ENCODE measurements around the gene PCDHB11.
"Not testable (repeated sequence)": the region's sequence is repeated elsewhere in the genome, so short reads cannot be mapped to it uniquely, and the experiment has no call there.

PCDHB11 gene

GRCh38 chr5:141199359-141200235, at the start of gene PCDHB11:
Gene PCDHB11 (plus strand): TSS chr5:141199627. CDS start chr5:141199775, 148 bp downstream.
- TF ChIP-seq CTCF (IDR thresholded peaks at IDR 0.05; ENCODE audit: insufficient read depth, low read depth, low read length, missing control alignments) = no peak
- H3K4me3 ChIP-seq (ENCODE audit: low read depth, low read length) = no peak within 1 kb of the TSS
- DNase-seq (ENCODE audit: low read depth) = no peak

- no peak within 1 kb of the TSS for H3K4me3 ChIP-seq (ENCODE audit: low read depth, low read length)
These were observed 49.6 kb upstream of the PCDHB11 start, which contains the start of gene PCDHB6 for GRCh38 chr5:141149812-141150211. Gene PCDHB6 (plus strand): TSS chr5:141150057. CDS start chr5:141150258, 201 bp downstream.

GRCh38 chr5:141150224-141150992, 49.0 kb upstream of the PCDHB11 start:
- TF ChIP-seq CTCF (IDR thresholded peaks at IDR 0.05; ENCODE audit: insufficient read depth, low read depth, low read length, missing control alignments) = no peak
- H3K4me3 ChIP-seq (ENCODE audit: low read depth, low read length) = no peak overlapping the region
- DNase-seq (ENCODE audit: low read depth) = no peak

More at GRCh38 chr5:141149812-141150211, 49.6 kb upstream of the PCDHB11 start, which contains the start of gene PCDHB6:
- TF ChIP-seq CTCF (IDR thresholded peaks at IDR 0.05; ENCODE audit: insufficient read depth, low read depth, low read length, missing control alignments) = no peak
- DNase-seq (ENCODE audit: low read depth) = no peak

- DNase-seq (ENCODE audit: low read depth) = no peak
- TF ChIP-seq CTCF (IDR thresholded peaks at IDR 0.05; ENCODE audit: insufficient read depth, low read depth, low read length, missing control alignments) = no peak
- no peak overlapping the region for H3K4me3 ChIP-seq (ENCODE audit: low read depth, low read length)
These were observed 48.5 kb upstream of the PCDHB11 start for GRCh38 chr5:141150993-141151325.

- H3K4me3 ChIP-seq (ENCODE audit: low read depth, low read length); DNase-seq (ENCODE audit: low read depth): not testable (repeated sequence)
These were observed 47.8 kb upstream of the PCDHB11 start for GRCh38 chr5:141151632-141152031.

- not testable (repeated sequence) for DNase-seq (ENCODE audit: low read depth); H3K4me3 ChIP-seq (ENCODE audit: low read depth, low read length)
These were observed 47.3 kb upstream of the PCDHB11 start for GRCh38 chr5:141152096-141152495.

GRCh38 chr5:141155540-141156374, 43.7 kb upstream of the PCDHB11 start:
- no peak overlapping the region for H3K4me3 ChIP-seq (ENCODE audit: low read depth, low read length)
- DNase-seq (ENCODE audit: low read depth) = no peak
- TF ChIP-seq CTCF (IDR thresholded peaks at IDR 0.05; ENCODE audit: insufficient read depth, low read depth, low read length, missing control alignments) = no peak

GRCh38 chr5:141157356-141157755, 42.1 kb upstream of the PCDHB11 start:
- not testable (repeated sequence) for DNase-seq (ENCODE audit: low read depth); H3K4me3 ChIP-seq (ENCODE audit: low read depth, low read length)

GRCh38 chr5:141157901-141158300, 41.5 kb upstream of the PCDHB11 start:
- H3K4me3 ChIP-seq (ENCODE audit: low read depth, low read length); DNase-seq (ENCODE audit: low read depth): not testable (repeated sequence)
